Common myeloid progenitor, CD34-positive (primary cell): ENCODE measurements around the gene ZNF593.
A peak's percentile ranks its signal among the peaks of the same experiment; 100 is the strongest.

Source experiments
- CTCF ChIA-PET: fragments of 350-600 bp; sonication (Branson Sonifier 250); formaldehyde crosslinking; loops from one replicate; lab custom pipeline; 2021; ENCODE audit warnings: antibody characterized with exemption; lab: Charles Lee
- POLR2A ChIA-PET: fragments of 350-600 bp; sonication (Branson Sonifier 250); formaldehyde crosslinking; loops from one replicate; lab custom pipeline; 2021; ENCODE audit warnings: antibody characterized with exemption; lab: Charles Lee
- DNase-seq, 3 donors: peaks; one replicate each; pipeline versions ENCODE4 v3.0.0 to v3.0.0-alpha.2; 2013
- H3K27ac ChIP-seq, 2 experiments: 1 replicate in 1 of 2; 2 replicates in 1 of 2; pipeline ENCODE4 v1.7.0; 2013; ENCODE audit warnings: inconsistent platforms in 2 of 2, low read length in 2 of 2, mild to moderate bottlenecking in 2 of 2, low read depth in 1 of 2, moderate library complexity in 1 of 2; ENCODE audit not compliant: severe bottlenecking in 2 of 2, insufficient read depth in 1 of 2, poor library complexity in 1 of 2
- H3K27me3 ChIP-seq, 5 experiments: replicated peaks in 2 of 5; 1 replicate in 3 of 5; 2 replicates in 2 of 5; pipeline versions ENCODE4 v1.6.1 to v1.7.0; 2013; ENCODE audit warnings: low read length in 4 of 5, mild to moderate bottlenecking in 2 of 5, moderate library complexity in 2 of 5, inconsistent platforms in 1 of 5; ENCODE audit not compliant: insufficient read depth in 5 of 5, control insufficient read depth in 4 of 5
- H3K36me3 ChIP-seq, 4 experiments: 1 replicate in 2 of 4; 2 replicates in 2 of 4; pipeline versions ENCODE4 v1.6.1 to v1.7.0; 2013; ENCODE audit warnings: low read length in 3 of 4, control low read depth in 1 of 4, mild to moderate bottlenecking in 1 of 4; ENCODE audit not compliant: control insufficient read depth in 4 of 4, insufficient read depth in 4 of 4
- H3K4me1 ChIP-seq, 4 experiments: 1 replicate in 3 of 4; 2 replicates in 1 of 4; pipeline versions ENCODE4 v1.6.1 to v1.7.1; 2013; ENCODE audit warnings: low read length in 3 of 4, mild to moderate bottlenecking in 3 of 4, control low read depth in 1 of 4, inconsistent platforms in 1 of 4, moderate library complexity in 1 of 4; ENCODE audit not compliant: control insufficient read depth in 4 of 4, insufficient read depth in 4 of 4; ENCODE audit errors: control extremely low read depth in 1 of 4
- H3K4me3 ChIP-seq, 7 experiments: 1 replicate in 4 of 7; 2 replicates in 3 of 7; pipeline versions ENCODE4 v1.5.1 to v1.7.0; 2013; ENCODE audit warnings: mild to moderate bottlenecking in 7 of 7, low read length in 6 of 7, moderate library complexity in 6 of 7, inconsistent platforms in 2 of 7, low read depth in 2 of 7, control low read depth in 1 of 7; ENCODE audit not compliant: insufficient read depth in 4 of 7, control insufficient read depth in 1 of 7; ENCODE audit errors: extremely low read depth in 1 of 7
- H3K9me3 ChIP-seq, 5 experiments: 1 replicate in 4 of 5; 2 replicates in 1 of 5; pipeline versions ENCODE4 v1.6.1 to v1.7.1; 2013; ENCODE audit warnings: low read length in 4 of 5, mild to moderate bottlenecking in 2 of 5, inconsistent platforms in 1 of 5, low read depth in 1 of 5, moderate library complexity in 1 of 5; ENCODE audit not compliant: control insufficient read depth in 4 of 5, insufficient read depth in 2 of 5; ENCODE audit errors: control extremely low read depth in 1 of 5
- WGBS: methylation state at CpG from one replicate; pipeline ENCODE4 v1.1.5; 2013; ENCODE audit not compliant: insufficient coverage; 5-methylcytosine and 5-hydroxymethylcytosine counted together

Gene ZNF593

GRCh38 chr1:26148887-26149286 is 20.8 kb upstream of the ZNF593 start:
- Histone ChIP-seq H3K4me1 (peaks cover 0 to 3% (median 3%) of the 10 kb centered on the region in 4 experiments), H3K27me3 (peaks cover 0 to 10% (median 0%) of the 10 kb centered on the region in 5 experiments), H3K36me3 (no peaks in the 10 kb centered on the region), H3K27ac (no peak overlapping the region), H3K9me3 (no peaks in the 10 kb centered on the region), H3K4me3 (no peak overlapping the region)
- ChIA-PET POLR2A (interaction anchor here (0.6 kb wide), 1 partner anchor 58 kb away, joined by 3 read pairs; no protein-coding TSS in a partner anchor), CTCF (interaction anchor here (1.3 to 11.6 kb wide), 5 partner anchors 7 to 85 kb away, joined by 3 to 188 read pairs (median 56); partner anchors contain the start of genes CEP85 and FAM110D)
- no peak for DNase-seq

DNA sequence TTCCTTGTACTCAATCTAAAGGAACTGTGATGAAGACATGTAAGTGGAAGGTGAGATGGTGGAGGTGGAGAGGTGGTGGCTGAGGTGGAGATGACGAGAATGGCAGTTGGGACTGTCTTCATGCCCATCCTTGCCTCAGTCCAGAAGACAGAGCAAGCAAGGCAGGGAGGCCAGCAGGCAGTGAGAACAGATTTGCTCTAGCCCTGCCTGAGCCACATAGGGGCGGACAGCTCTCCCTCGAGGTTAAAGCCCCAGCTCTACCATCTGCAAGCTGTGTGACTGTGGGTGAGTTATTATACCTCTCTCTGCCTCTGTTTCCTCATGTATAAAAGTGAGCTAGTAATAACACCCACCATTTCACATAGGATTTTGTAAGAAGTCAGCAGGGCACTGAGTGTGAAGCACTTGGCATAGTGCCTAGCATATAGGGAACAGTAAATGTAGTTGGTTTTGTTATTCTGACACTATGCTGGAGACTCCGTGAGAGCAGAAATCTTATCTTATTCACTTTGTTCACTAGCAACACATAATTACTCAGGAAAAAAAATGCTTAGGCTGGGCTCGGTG is 15.7 kb upstream of the ZNF593 start:
- peaks cover 0 to 17% (median 0%) of the 10 kb centered on the region in 5 experiments for H3K27me3 ChIP-seq
- H3K9me3 ChIP-seq = no peaks in the 10 kb centered on the region
- DNase-seq = no peak
- ChIA-PET CTCF (interaction anchor here (0.9 to 5.7 kb wide), 7 partner anchors 7 to 51 kb away, joined by 3 to 56 read pairs (median 6); partner anchors contain the start of gene ZNF593), POLR2A (no interaction called here)
- peaks cover 0 to 36% (median 30%) of the 10 kb centered on the region in 4 experiments for H3K4me1 ChIP-seq
- H3K4me3 ChIP-seq = no peak overlapping the region
- H3K36me3 ChIP-seq = no peaks in the 10 kb centered on the region
- WGBS = 100% methylated on average over 1 of the region's 5 CpGs
- no peak overlapping the region for H3K27ac ChIP-seq

GRCh38 chr1:26154750-26155149 is 15.0 kb upstream of the ZNF593 start:
- H3K36me3 ChIP-seq = no peaks in the 10 kb centered on the region
- no peak overlapping the region for H3K4me3 ChIP-seq
- WGBS = 47% methylated on average over 4 of the region's 9 CpGs
- no peaks in the 10 kb centered on the region for H3K9me3 ChIP-seq
- no peak overlapping the region for H3K27ac ChIP-seq
- POLR2A ChIA-PET = interaction anchor here (1.5 kb wide), 1 partner anchor 9 kb away, joined by 4 read pairs; no protein-coding TSS in a partner anchor
- CTCF ChIA-PET = interaction anchor here (1.2 to 5.7 kb wide), 5 partner anchors 8 to 51 kb away, joined by 6 to 56 read pairs (median 9); partner anchors contain the start of gene ZNF593
- peaks cover 0 to 43% (median 35%) of the 10 kb centered on the region in 4 experiments for H3K4me1 ChIP-seq
- H3K27me3 ChIP-seq = peaks cover 0 to 16% (median 0%) of the 10 kb centered on the region in 5 experiments
- no peak for DNase-seq

- POLR2A ChIA-PET = interaction anchor here (1.1 to 1.5 kb wide), 2 partner anchors 10 kb away, joined by 4 read pairs; no protein-coding TSS in a partner anchor
- Histone ChIP-seq H3K27ac (no peak overlapping the region), H3K4me1 (peaks cover 0 to 44% (median 35%) of the 10 kb centered on the region in 4 experiments), H3K36me3 (no peaks in the 10 kb centered on the region), H3K27me3 (peaks cover 0 to 19% (median 0%) of the 10 kb centered on the region in 5 experiments), H3K4me3 (peak overlapping the region in 2 of 7 experiments; percentile 6 to 11), H3K9me3 (no peaks in the 10 kb centered on the region)
- DNase-seq = no peak
- WGBS = 54% methylated on average over 16 of the region's 21 CpGs
- CTCF ChIA-PET = interaction anchor here (0.8 to 5.7 kb wide), 10 partner anchors 8 to 78 kb away, joined by 3 to 56 read pairs (median 6); partner anchors contain the start of genes CEP85 and ZNF593
Measured at GRCh38 chr1:26155370-26156284, 14.1 kb upstream of the ZNF593 start.

- Histone ChIP-seq H3K9me3 (no peaks in the 10 kb centered on the region), H3K4me3 (peak overlapping the region in 4 of 7 experiments; percentile 4 to 49 (median 12)), H3K27ac (no peak overlapping the region), H3K27me3 (peaks cover 0 to 28% (median 6%) of the 10 kb centered on the region in 5 experiments), H3K36me3 (no peaks in the 10 kb centered on the region), H3K4me1 (peaks cover 0 to 52% (median 44%) of the 10 kb centered on the region in 4 experiments)
- CTCF ChIA-PET = interaction anchor here (0.7 to 5.7 kb wide), 14 partner anchors 10 to 260 kb away, joined by 3 to 56 read pairs (median 4); partner anchors contain the start of genes CEP85 and ZNF593
- 16% methylated on average over 8 of the region's 12 CpGs for WGBS
- POLR2A ChIA-PET = interaction anchor here (0.5 to 1.1 kb wide), 4 partner anchors 9 to 185 kb away, joined by 3 to 6 read pairs (median 4); no protein-coding TSS in a partner anchor
- DNase-seq = peak in 2 of 3 donors; percentile 57 to 74
Measured at GRCh38 chr1:26156285-26157038, 13.2 kb upstream of the ZNF593 start.

GRCh38 chr1:26158271-26158907 is 11.3 kb upstream of the ZNF593 start:
- Histone ChIP-seq H3K27me3 (peaks cover 0 to 38% (median 14%) of the 10 kb centered on the region in 5 experiments), H3K27ac (no peak overlapping the region), H3K9me3 (no peaks in the 10 kb centered on the region), H3K4me1 (peaks cover 0 to 61% (median 52%) of the 10 kb centered on the region in 4 experiments), H3K36me3 (no peaks in the 10 kb centered on the region), H3K4me3 (no peak overlapping the region)
- POLR2A ChIA-PET = interaction anchor here (1.1 kb wide), 1 partner anchor 11 kb away, joined by 3 read pairs; the partner anchor contains the start of gene ZNF593
- 87% methylated on average over 5 of the region's 5 CpGs for WGBS
- CTCF ChIA-PET = interaction anchor here (2.3 to 5.7 kb wide), 2 partner anchors 12 to 56 kb away, joined by 9 to 56 read pairs; no protein-coding TSS in a partner anchor
- no peak for DNase-seq
